H1 (cell line): Measurements from ENCODE around the gene ADORA1. TPM values are rescaled to one million over a fixed set of nuclear protein-coding genes. Genes with fewer than 3 reads are reported as not detected.

Source experiments
- SP4 ChIP-seq: IDR thresholded peaks from 2 replicates; pipeline ENCODE4 v1.6.1; 2012; ENCODE audit warnings: low read length, inconsistent platforms
- polyA plus RNA-seq, 7 experiments: library from polyadenylated mRNA; depleted of rRNA in 3 of 7; stranded (reverse) in 5 of 7; unstranded in 2 of 7; fragments of >200 nt in 5 of 7; fragments of 200-250 nt in 2 of 7; gene quantifications; 1 replicate in 5 of 7; 2 replicates in 1 of 7; 4 replicates in 1 of 7; pipeline versions ENCODE4 v1.2.1 to v1.2.3, GENCODE V29; 2011 to 2013; ENCODE audit warnings: missing spikeins in 2 of 7, mixed read lengths in 2 of 7
- total RNA-seq: library from RNA; stranded (reverse); fragmentation: NEBNext Ultra II Directional; extraction: Animal tissue kit (Norgen Biotek cat#: 25700); gene quantifications from 2 replicates; pipeline ENCODE4 v1.2.1, GENCODE V29; 2021

Gene ADORA1
- total and polyA plus RNA-seq, 2 of the 8 experiments (the other 6 are each of a cell fraction or from before 2014, with no cell fraction given): 3.3 to 6.7 TPM

DNA sequence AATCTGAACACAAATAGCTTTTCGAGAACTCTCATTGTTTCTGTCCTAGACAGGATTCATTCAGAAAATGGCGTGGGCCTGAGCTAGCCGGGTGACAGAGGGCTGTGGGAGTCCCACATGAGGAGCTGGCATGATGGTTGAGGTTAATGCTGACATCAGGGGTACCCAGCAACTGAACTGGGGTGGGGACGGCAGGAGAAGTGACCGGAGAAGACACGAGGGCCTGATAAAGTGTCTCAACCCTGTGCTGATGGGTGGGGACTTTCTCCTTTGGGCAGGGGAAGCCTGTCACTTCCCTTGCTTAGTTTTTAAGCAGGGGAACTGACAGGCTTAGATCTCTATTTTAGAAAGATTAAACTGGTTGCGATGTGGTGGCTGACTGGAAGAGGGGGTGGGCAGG lies 87.3 kb downstream of the ADORA1 start (continued):
- no peak for TF ChIP-seq SP4
